OCI-LY1 (cell line): ENCODE results near the gene SPTBN2.
A peak's percentile ranks its signal among the peaks of the same experiment; 100 is the strongest.
"Not testable (repeated sequence)": the region's sequence is repeated elsewhere in the genome, so short reads cannot be mapped to it uniquely, and the experiment has no call there.

Experiments
- H2AFZ ChIP-seq: fragments of 200-600 bp; sonication (generic), shearing (Covaris generic); 2 replicates; pipeline ENCODE4 v1.6.0; 2014; ENCODE audit warnings: antibody characterized with exemption, mild to moderate bottlenecking, low read length
- H3F3A ChIP-seq: fragments of 200-600 bp; sonication (generic), shearing (Covaris generic); 2 replicates; pipeline ENCODE4 v1.6.0; 2014; ENCODE audit warnings: mild to moderate bottlenecking, antibody characterized with exemption, low read length, moderate library complexity; ENCODE audit not compliant: insufficient read depth
- H3K27ac ChIP-seq: fragments of 200-600 bp; sonication (generic); 2 replicates; pipeline ENCODE4 v1.5.1; 2014; ENCODE audit warnings: low read length, mixed run types, mild to moderate bottlenecking, low read depth; ENCODE audit not compliant: poor library complexity, severe bottlenecking
- H3K27me3 ChIP-seq: fragments of 200-600 bp; sonication (generic); 2 replicates; pipeline ENCODE4 v1.6.0; 2014; ENCODE audit warnings: antibody characterized with exemption, mild to moderate bottlenecking, low read length, moderate library complexity; ENCODE audit not compliant: insufficient read depth
- H3K36me3 ChIP-seq: fragments of 200-600 bp; sonication (generic); 2 replicates; pipeline ENCODE4 v1.6.1; 2014; ENCODE audit warnings: mild to moderate bottlenecking, antibody characterized with exemption, low read length, moderate library complexity, mixed read lengths; ENCODE audit not compliant: insufficient read depth
- H3K4me1 ChIP-seq: fragments of 200-600 bp; sonication (generic); 2 replicates; pipeline ENCODE4 v1.5.1; 2014; ENCODE audit warnings: mild to moderate bottlenecking, low read length, moderate library complexity; ENCODE audit not compliant: insufficient read depth, severe bottlenecking
- H3K4me2 ChIP-seq: fragments of 200-600 bp; sonication (generic), shearing (Covaris generic); 2 replicates; pipeline ENCODE4 v1.6.1; 2014; ENCODE audit warnings: low read length
- H3K4me3 ChIP-seq: fragments of 200-600 bp; sonication (generic); 2 replicates; pipeline ENCODE4 v1.5.1; 2014; ENCODE audit warnings: low read length, low read depth, mild to moderate bottlenecking, mixed read lengths; ENCODE audit not compliant: poor library complexity, severe bottlenecking
- H3K79me2 ChIP-seq: fragments of 200-600 bp; shearing (Covaris generic); 2 replicates; pipeline ENCODE4 v1.6.1; 2016; ENCODE audit warnings: mixed run types, low read length, mixed read lengths; ENCODE audit not compliant: insufficient read depth
- H3K9ac ChIP-seq: fragments of 200-600 bp; sonication (generic), shearing (Covaris generic); 2 replicates; pipeline ENCODE4 v1.6.1; 2014; ENCODE audit warnings: mild to moderate bottlenecking, low read length, mixed read lengths
- H3K9me2 ChIP-seq: fragments of 200-600 bp; sonication (generic), shearing (Covaris generic); 2 replicates; pipeline ENCODE4 v1.6.1; 2014; ENCODE audit warnings: low read depth, mild to moderate bottlenecking, low read length, mixed read lengths
- H3K9me3 ChIP-seq: fragments of 200-600 bp; shearing (Covaris generic); 2 replicates; pipeline ENCODE4 v1.6.1; 2014; ENCODE audit warnings: low read length, mixed read lengths
- H4K20me1 ChIP-seq: fragments of 200-600 bp; sonication (generic), shearing (Covaris generic); 2 replicates; pipeline ENCODE4 v1.6.0; 2016; ENCODE audit warnings: mild to moderate bottlenecking, low read length; ENCODE audit not compliant: insufficient read depth
- EZH2 ChIP-seq: fragments of 200-600 bp; sonication (generic), shearing (Covaris generic); IDR thresholded peaks from 2 replicates; pipeline ENCODE4 v1.8.0; 2017; ENCODE audit warnings: borderline replicate concordance, mixed run types, mild to moderate bottlenecking, antibody characterized with exemption, low read length, moderate library complexity, mixed read lengths
- TF ChIP-seq, protein P1 (sequence below): fragments of 200-600 bp; sonication (generic), shearing (Covaris generic); IDR thresholded peaks from 2 replicates; pipeline ENCODE4 v1.5.1; 2017; ENCODE audit warnings: mild to moderate bottlenecking, antibody characterized with exemption, low read length, moderate library complexity, mixed read lengths

The SPTBN2 gene

DNA sequence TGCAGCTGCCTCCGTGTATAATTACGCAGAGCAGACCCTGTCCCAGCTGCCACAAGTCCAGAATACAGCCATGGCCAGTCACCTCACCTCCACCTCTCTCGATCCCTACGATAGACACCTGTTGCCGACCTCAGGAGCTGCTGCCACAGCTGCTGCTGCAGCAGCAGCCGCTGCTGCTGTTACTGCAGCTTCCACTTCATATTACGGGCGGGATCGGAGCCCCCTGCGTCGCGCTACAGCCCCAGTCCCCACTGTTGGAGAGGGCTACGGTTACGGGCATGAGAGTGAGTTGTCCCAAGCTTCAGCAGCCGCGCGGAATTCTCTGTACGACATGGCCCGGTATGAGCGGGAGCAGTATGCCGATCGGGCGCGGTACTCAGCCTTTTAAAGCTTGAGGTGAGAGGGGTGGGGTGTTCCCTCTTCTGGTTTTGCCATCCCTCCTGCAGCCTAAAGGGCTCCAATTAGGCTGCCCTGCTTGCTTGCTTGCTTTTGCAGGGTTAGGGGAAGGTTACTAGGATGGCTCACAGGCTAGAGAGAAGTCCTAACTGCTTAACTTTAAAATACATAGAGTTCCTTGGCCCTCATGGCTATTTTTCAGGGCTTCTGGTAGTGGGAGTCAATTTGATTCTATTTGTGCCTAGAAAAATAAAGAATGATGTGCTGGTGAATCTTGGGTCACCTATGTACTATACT is 85.1 kb downstream of the SPTBN2 start:
- no peak overlapping the region for H3K9ac ChIP-seq
- H3K27me3 ChIP-seq, result no peaks in the 10 kb centered on the region
- TF ChIP-seq EZH2, result no peak
- TF ChIP-seq, protein P1, sequence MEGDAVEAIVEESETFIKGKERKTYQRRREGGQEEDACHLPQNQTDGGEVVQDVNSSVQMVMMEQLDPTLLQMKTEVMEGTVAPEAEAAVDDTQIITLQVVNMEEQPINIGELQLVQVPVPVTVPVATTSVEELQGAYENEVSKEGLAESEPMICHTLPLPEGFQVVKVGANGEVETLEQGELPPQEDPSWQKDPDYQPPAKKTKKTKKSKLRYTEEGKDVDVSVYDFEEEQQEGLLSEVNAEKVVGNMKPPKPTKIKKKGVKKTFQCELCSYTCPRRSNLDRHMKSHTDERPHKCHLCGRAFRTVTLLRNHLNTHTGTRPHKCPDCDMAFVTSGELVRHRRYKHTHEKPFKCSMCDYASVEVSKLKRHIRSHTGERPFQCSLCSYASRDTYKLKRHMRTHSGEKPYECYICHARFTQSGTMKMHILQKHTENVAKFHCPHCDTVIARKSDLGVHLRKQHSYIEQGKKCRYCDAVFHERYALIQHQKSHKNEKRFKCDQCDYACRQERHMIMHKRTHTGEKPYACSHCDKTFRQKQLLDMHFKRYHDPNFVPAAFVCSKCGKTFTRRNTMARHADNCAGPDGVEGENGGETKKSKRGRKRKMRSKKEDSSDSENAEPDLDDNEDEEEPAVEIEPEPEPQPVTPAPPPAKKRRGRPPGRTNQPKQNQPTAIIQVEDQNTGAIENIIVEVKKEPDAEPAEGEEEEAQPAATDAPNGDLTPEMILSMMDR, result no peak
- H4K20me1 ChIP-seq, result peaks cover 5% of the 10 kb centered on the region; the same call in 1 of the 2 replicates
- H2AFZ ChIP-seq, result no peak overlapping the region
- no peak overlapping the region for H3K27ac ChIP-seq
- H3K9me2 ChIP-seq, result no peaks in the 10 kb centered on the region
- H3K4me3 ChIP-seq, result no peak overlapping the region
- no peaks in the 10 kb centered on the region for H3K9me3 ChIP-seq
- H3K79me2 ChIP-seq, result peaks cover 91% of the 10 kb centered on the region
- H3K36me3 ChIP-seq, result peaks cover 100% of the 10 kb centered on the region
- H3K4me2 ChIP-seq, result no peak overlapping the region
- H3K4me1 ChIP-seq, result peaks cover 38% of the 10 kb centered on the region
- H3F3A ChIP-seq, result no peaks in the 10 kb centered on the region

DNA sequence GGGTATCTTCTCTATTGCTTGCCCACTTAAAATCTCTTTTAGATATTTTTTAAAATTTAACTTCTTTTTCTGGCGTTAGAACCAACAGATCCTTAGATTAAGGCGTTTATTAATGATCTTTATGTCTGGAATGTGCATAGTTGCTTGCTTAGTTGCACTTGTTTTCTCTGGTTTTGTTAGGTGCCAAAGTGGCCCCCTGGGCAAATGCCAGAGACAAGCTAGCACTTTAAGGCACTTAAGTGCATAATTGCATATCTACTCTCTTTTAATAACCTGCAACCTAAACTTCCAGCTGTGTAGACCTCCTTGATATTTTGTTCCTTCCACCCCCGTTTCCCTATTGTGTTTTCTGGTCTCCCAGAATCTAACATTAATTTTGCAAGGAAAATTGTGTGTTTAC is 87.2 kb downstream of the SPTBN2 start:
- Histone ChIP-seq H3K4me2 (peak overlapping the region; percentile 100), H2AFZ (no peak overlapping the region), H3K9me3 (no peaks in the 10 kb centered on the region), H4K20me1 (peaks cover 5% of the 10 kb centered on the region; the same call in 1 of the 2 replicates), H3K4me3 (peak overlapping the region; percentile 96), H3K36me3 (peaks cover 85% of the 10 kb centered on the region), H3K27ac (no peak overlapping the region), H3K4me1 (peaks cover 51% of the 10 kb centered on the region), H3K9me2 (no peaks in the 10 kb centered on the region), H3F3A (peaks cover 8% of the 10 kb centered on the region), H3K79me2 (peaks cover 86% of the 10 kb centered on the region), H3K9ac (no peak overlapping the region; the same call in 1 of the 2 replicates), H3K27me3 (no peaks in the 10 kb centered on the region)
- TF ChIP-seq EZH2, result no peak
- TF ChIP-seq, protein P1, result no peak

DNA sequence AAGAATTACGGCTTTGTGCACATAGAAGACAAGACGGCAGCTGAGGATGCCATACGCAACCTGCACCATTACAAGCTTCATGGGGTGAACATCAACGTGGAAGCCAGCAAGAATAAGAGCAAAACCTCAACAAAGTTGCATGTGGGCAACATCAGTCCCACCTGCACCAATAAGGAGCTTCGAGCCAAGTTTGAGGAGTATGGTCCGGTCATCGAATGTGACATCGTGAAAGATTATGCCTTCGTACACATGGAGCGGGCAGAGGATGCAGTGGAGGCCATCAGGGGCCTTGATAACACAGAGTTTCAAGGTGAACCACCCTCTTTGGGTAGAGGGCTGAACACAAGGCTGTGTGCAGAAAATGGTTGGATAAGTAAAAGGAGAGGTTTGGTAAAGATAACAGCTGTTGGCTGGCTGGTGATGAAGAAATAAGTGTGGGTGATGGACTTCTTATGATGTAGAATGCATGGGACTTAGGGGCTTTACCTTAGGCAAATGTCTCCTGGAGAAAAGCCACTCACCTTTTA is 89.1 kb downstream of the SPTBN2 start:
- not testable (repeated sequence) for H4K20me1 ChIP-seq
- Histone ChIP-seq H3K4me2 (peak overlapping the region; percentile 100), H3K9ac (peak overlapping the region; percentile 96)

More for the DNA sequence above, 89.1 kb downstream of the SPTBN2 start:
- H3K27me3 ChIP-seq, H2AFZ ChIP-seq, H3K27ac ChIP-seq, H3K9me2 ChIP-seq, H3K9me3 ChIP-seq: not testable (repeated sequence)
- Histone ChIP-seq H3F3A (peaks cover 16% of the 10 kb centered on the region), H3K36me3 (peaks cover 83% of the 10 kb centered on the region), H3K4me3 (peak overlapping the region; percentile 96), H3K79me2 (peaks cover 68% of the 10 kb centered on the region), H3K4me1 (peaks cover 56% of the 10 kb centered on the region)
